DOHH2 (cell line): ENCODE data around the gene HOXB6.

Experiments used
- H3F3A ChIP-seq: fragments of 200-600 bp; sonication (generic), shearing (Covaris generic); 2 replicates; pipeline ENCODE4 v1.6.0; 2016; ENCODE audit warnings: antibody characterized with exemption, mild to moderate bottlenecking; ENCODE audit not compliant: control insufficient read depth, insufficient read depth
- H3K27ac ChIP-seq: fragments of 200-600 bp; sonication (generic); 2 replicates; pipeline ENCODE4 v1.5.1; 2014; ENCODE audit warnings: low read depth, mild to moderate bottlenecking, low read length, moderate library complexity
- H3K27me3 ChIP-seq: fragments of 200-600 bp; sonication (generic); 2 replicates; pipeline ENCODE4 v1.6.1; 2014; ENCODE audit warnings: mild to moderate bottlenecking, low read length, mixed read lengths; ENCODE audit not compliant: control insufficient read depth
- H3K36me3 ChIP-seq: fragments of 200-600 bp; sonication (generic); 2 replicates; pipeline ENCODE4 v1.6.1; 2014; ENCODE audit warnings: mild to moderate bottlenecking, low read length, moderate library complexity, mixed read lengths; ENCODE audit not compliant: control insufficient read depth
- H3K4me1 ChIP-seq: fragments of 200-600 bp; sonication (generic); 2 replicates; pipeline ENCODE4 v1.6.1; 2014; ENCODE audit warnings: mild to moderate bottlenecking, low read length, mixed read lengths; ENCODE audit not compliant: control insufficient read depth
- H3K4me2 ChIP-seq: fragments of 200-600 bp; sonication (generic); 2 replicates; pipeline ENCODE4 v1.6.0; 2014; ENCODE audit warnings: mild to moderate bottlenecking, low read length, moderate library complexity
- H3K4me3 ChIP-seq: fragments of 200-600 bp; sonication (generic); 2 replicates; pipeline ENCODE4 v1.5.1; 2014; ENCODE audit warnings: mild to moderate bottlenecking, low read length, mixed read lengths
- H3K79me2 ChIP-seq: fragments of 200-600 bp; sonication (generic); 2 replicates; pipeline ENCODE4 v1.6.1; 2014; ENCODE audit warnings: mild to moderate bottlenecking, low read length, mixed read lengths; ENCODE audit not compliant: control insufficient read depth
- H3K9me2 ChIP-seq: fragments of 200-600 bp; sonication (generic); replicated peaks from 2 replicates; pipeline ENCODE4 v1.6.1; 2014; ENCODE audit warnings: mild to moderate bottlenecking, low read length, mixed read lengths; ENCODE audit not compliant: control insufficient read depth
- H3K9me3 ChIP-seq: fragments of 200-600 bp; sonication (generic); 2 replicates; pipeline ENCODE4 v1.6.1; 2014; ENCODE audit warnings: antibody characterized with exemption, low read length, mixed read lengths; ENCODE audit not compliant: control insufficient read depth, insufficient read depth
- H4K20me1 ChIP-seq: fragments of 200-600 bp; sonication (generic); 2 replicates; pipeline ENCODE4 v1.6.0; 2014; ENCODE audit warnings: low read depth, mild to moderate bottlenecking, antibody characterized with exemption, low read length, moderate library complexity; ENCODE audit not compliant: control insufficient read depth, insufficient read depth
- EZH2phosphoT487 ChIP-seq: fragments of 200-600 bp; sonication (generic); IDR thresholded peaks from 2 replicates; pipeline ENCODE4 v1.6.1; 2017; ENCODE audit warnings: borderline replicate concordance, mild to moderate bottlenecking, antibody characterized with exemption, low read length, moderate library complexity, mixed read lengths
- TF ChIP-seq, protein P1 (sequence below): fragments of 200-600 bp; sonication (generic); IDR thresholded peaks from one replicate; pipeline ENCODE4 v1.5.1; 2014; ENCODE audit warnings: antibody characterized with exemption, mild to moderate bottlenecking, low read depth, low read length; ENCODE audit not compliant: poor library complexity, severe bottlenecking

The HOXB6 gene

GRCh38 chr17:48589060-48589830, 15.5 kb downstream of the HOXB6 start:
- no peak overlapping the region for H3K4me3 ChIP-seq
- no peaks in the 10 kb centered on the region for H3F3A ChIP-seq
- no peaks in the 10 kb centered on the region for H3K9me2 ChIP-seq
- H3K79me2 ChIP-seq: no peaks in the 10 kb centered on the region
- no peak overlapping the region for H3K4me2 ChIP-seq
- no peaks in the 10 kb centered on the region for H3K36me3 ChIP-seq
- no peak; the same call in 1 of the 2 replicates for TF ChIP-seq EZH2phosphoT487
- TF ChIP-seq, protein P1, sequence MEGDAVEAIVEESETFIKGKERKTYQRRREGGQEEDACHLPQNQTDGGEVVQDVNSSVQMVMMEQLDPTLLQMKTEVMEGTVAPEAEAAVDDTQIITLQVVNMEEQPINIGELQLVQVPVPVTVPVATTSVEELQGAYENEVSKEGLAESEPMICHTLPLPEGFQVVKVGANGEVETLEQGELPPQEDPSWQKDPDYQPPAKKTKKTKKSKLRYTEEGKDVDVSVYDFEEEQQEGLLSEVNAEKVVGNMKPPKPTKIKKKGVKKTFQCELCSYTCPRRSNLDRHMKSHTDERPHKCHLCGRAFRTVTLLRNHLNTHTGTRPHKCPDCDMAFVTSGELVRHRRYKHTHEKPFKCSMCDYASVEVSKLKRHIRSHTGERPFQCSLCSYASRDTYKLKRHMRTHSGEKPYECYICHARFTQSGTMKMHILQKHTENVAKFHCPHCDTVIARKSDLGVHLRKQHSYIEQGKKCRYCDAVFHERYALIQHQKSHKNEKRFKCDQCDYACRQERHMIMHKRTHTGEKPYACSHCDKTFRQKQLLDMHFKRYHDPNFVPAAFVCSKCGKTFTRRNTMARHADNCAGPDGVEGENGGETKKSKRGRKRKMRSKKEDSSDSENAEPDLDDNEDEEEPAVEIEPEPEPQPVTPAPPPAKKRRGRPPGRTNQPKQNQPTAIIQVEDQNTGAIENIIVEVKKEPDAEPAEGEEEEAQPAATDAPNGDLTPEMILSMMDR: no peak
- no peaks in the 10 kb centered on the region for H3K9me3 ChIP-seq
- peaks cover 82% of the 10 kb centered on the region for H3K27me3 ChIP-seq
- no peak overlapping the region for H3K27ac ChIP-seq
- peaks cover 15% of the 10 kb centered on the region for H3K4me1 ChIP-seq
- peaks cover 4% of the 10 kb centered on the region; the same call in 1 of the 2 replicates for H4K20me1 ChIP-seq

- peaks cover 15% of the 10 kb centered on the region for H3K4me1 ChIP-seq
- H3K36me3 ChIP-seq: no peaks in the 10 kb centered on the region
- no peaks in the 10 kb centered on the region for H3K9me2 ChIP-seq
- H3K4me2 ChIP-seq: no peak overlapping the region
- no peaks in the 10 kb centered on the region for H3K9me3 ChIP-seq
- H4K20me1 ChIP-seq: peaks cover 5% of the 10 kb centered on the region; the same call in 1 of the 2 replicates
- no peaks in the 10 kb centered on the region for H3F3A ChIP-seq
- H3K4me3 ChIP-seq: no peak overlapping the region
- TF ChIP-seq EZH2phosphoT487: no peak
- TF ChIP-seq, protein P1: no peak
- no peak overlapping the region for H3K27ac ChIP-seq
- H3K79me2 ChIP-seq: no peaks in the 10 kb centered on the region
- peaks cover 88% of the 10 kb centered on the region for H3K27me3 ChIP-seq
Measured at GRCh38 chr17:48588528-48588927, 16.3 kb downstream of the HOXB6 start.

- Histone ChIP-seq H4K20me1 (peaks cover 7% of the 10 kb centered on the region; the same call in 1 of the 2 replicates), H3K27me3 (peaks cover 88% of the 10 kb centered on the region), H3F3A (no peaks in the 10 kb centered on the region), H3K9me2 (no peaks in the 10 kb centered on the region), H3K27ac (no peak overlapping the region), H3K9me3 (no peaks in the 10 kb centered on the region), H3K4me2 (no peak overlapping the region), H3K79me2 (no peaks in the 10 kb centered on the region), H3K4me3 (no peak overlapping the region), H3K36me3 (no peaks in the 10 kb centered on the region), H3K4me1 (peaks cover 15% of the 10 kb centered on the region)
- TF ChIP-seq, protein P1: no peak
- no peak for TF ChIP-seq EZH2phosphoT487
Measured at GRCh38 chr17:48588074-48588415, 16.7 kb downstream of the HOXB6 start.
